Endothelial cell of umbilical vein (primary cell): ENCODE data around the gene SYT7. TPM values are rescaled to one million over a fixed set of nuclear protein-coding genes. Genes with fewer than 3 reads are reported as not detected.

ENCODE experiments used
- BruUV-seq: library from RNA; stranded (reverse); fragments of 400-500 nt; replicated peaks from 2 replicates; lab custom pipeline; 2021; lab: Mats Ljungman, UMichigan
- CTCF ChIA-PET: fragments of 300-600, 350-600 bp; sonication (Branson Sonifier 250); formaldehyde crosslinking; loops from one replicate; lab custom pipeline; 2021; ENCODE audit warnings: antibody characterized with exemption, inconsistent platforms; lab: Charles Lee
- POLR2A ChIA-PET: fragments of 300-600, 350-600 bp; sonication (Branson Sonifier 250); formaldehyde crosslinking; loops from one replicate; lab custom pipeline; 2021; ENCODE audit warnings: antibody characterized with exemption, inconsistent platforms; lab: Charles Lee
- DNase-seq: peaks from one replicate; pipeline ENCODE4 v3.0.0-alpha.2; 2011; ENCODE audit warnings: low read depth, low spot score
- FAIRE-seq: peaks from 2 replicates; lab custom pipeline; 2011; peaks lifted over from hg19 to GRCh38; lab: Jason Lieb, UNC
- H2AFZ ChIP-seq: 2 replicates; pipeline ENCODE4 v1.6.0; 2012; ENCODE audit warnings: low read depth, low read length, control low read depth, inconsistent platforms
- H3K27ac ChIP-seq: 2 replicates; pipeline ENCODE4 v1.5.1; 2011; ENCODE audit warnings: low read depth, mild to moderate bottlenecking, control low read depth, low read length, moderate library complexity; ENCODE audit not compliant: insufficient read depth
- H3K27me3 ChIP-seq, 2 experiments: 2 replicates each; pipeline versions ENCODE4 v1.6.0 to v1.6.1; 2011; ENCODE audit warnings: low read length in 2 of 2, mixed read lengths in 1 of 2; ENCODE audit not compliant: control insufficient read depth in 2 of 2, insufficient read depth in 2 of 2
- H3K36me3 ChIP-seq, 2 experiments: 2 replicates in 1 of 2; 3 replicates in 1 of 2; pipeline ENCODE4 v1.5.1; 2011; ENCODE audit warnings: low read length in 2 of 2, mild to moderate bottlenecking in 1 of 2, moderate library complexity in 1 of 2; ENCODE audit not compliant: control insufficient read depth in 2 of 2, insufficient read depth in 2 of 2; ENCODE audit errors: extremely low read depth in 1 of 2
- H3K4me1 ChIP-seq: 3 replicates; pipeline ENCODE4 v1.5.1; 2011; ENCODE audit warnings: mild to moderate bottlenecking, low read length; ENCODE audit not compliant: control insufficient read depth, insufficient read depth; ENCODE audit errors: extremely low read depth
- H3K4me2 ChIP-seq: 2 replicates; pipeline ENCODE4 v1.6.1; 2011; ENCODE audit warnings: low read length, control low read depth, mixed read lengths; ENCODE audit not compliant: insufficient read depth
- H3K4me3 ChIP-seq, 3 experiments: fragments of 200-600 bp in 1 of 3; sonication (generic), shearing (Covaris generic) in 1 of 3; replicated peaks in 1 of 3; 2 replicates each; pipeline ENCODE4 v1.5.1; 2011 to 2016; ENCODE audit warnings: control low read depth in 3 of 3, low read length in 3 of 3, mild to moderate bottlenecking in 2 of 3, inconsistent platforms in 1 of 3, low read depth in 1 of 3, moderate library complexity in 1 of 3; ENCODE audit not compliant: insufficient read depth in 1 of 3
- H3K79me2 ChIP-seq: 2 replicates; pipeline ENCODE4 v1.6.0; 2012; ENCODE audit warnings: low read length, inconsistent platforms; ENCODE audit not compliant: control insufficient read depth, insufficient read depth
- H3K9ac ChIP-seq: replicated peaks from 2 replicates; pipeline ENCODE3; 2011; ENCODE audit warnings: low read length, control low read depth; ENCODE audit not compliant: insufficient read depth; ENCODE audit errors: extremely low read depth
- H3K9me1 ChIP-seq: replicated peaks from 3 replicates; pipeline ENCODE4 v1.6.0; 2011; ENCODE audit warnings: mild to moderate bottlenecking, low read length; ENCODE audit not compliant: control insufficient read depth, insufficient read depth; ENCODE audit errors: extremely low read depth
- H3K9me3 ChIP-seq: replicated peaks from 2 replicates; pipeline ENCODE4 v1.5.1; 2012; ENCODE audit warnings: low read length, inconsistent platforms; ENCODE audit not compliant: control insufficient read depth, insufficient read depth
- H4K20me1 ChIP-seq: replicated peaks from 2 replicates; pipeline ENCODE3; 2011; ENCODE audit warnings: mild to moderate bottlenecking, low read length; ENCODE audit not compliant: control insufficient read depth, insufficient read depth; ENCODE audit errors: extremely low read depth
- EZH2 ChIP-seq: IDR thresholded peaks from 2 replicates; pipeline ENCODE4 v1.6.1; 2012; ENCODE audit warnings: borderline replicate concordance, low read depth, mild to moderate bottlenecking, moderate library complexity, low read length, inconsistent platforms; ENCODE audit not compliant: severe bottlenecking
- FOS ChIP-seq: IDR thresholded peaks from 2 replicates; pipeline ENCODE4 v1.6.1; 2011; ENCODE audit warnings: mild to moderate bottlenecking, low read length, moderate library complexity, borderline replicate concordance; ENCODE audit not compliant: insufficient read depth
- GATA2 ChIP-seq: IDR thresholded peaks from 2 replicates; pipeline ENCODE4 v1.7.0; 2011; ENCODE audit warnings: low read depth, mild to moderate bottlenecking, moderate library complexity, mixed read lengths, low read length; ENCODE audit not compliant: insufficient read length, insufficient read depth
- JUN ChIP-seq: IDR thresholded peaks from 2 replicates; pipeline ENCODE4 v1.6.1; 2011; ENCODE audit warnings: borderline replicate concordance, low read depth; ENCODE audit not compliant: insufficient read length, insufficient read depth
- MYC ChIP-seq: IDR thresholded peaks from one replicate; pipeline ENCODE4 v1.6.1; 2011; ENCODE audit warnings: mild to moderate bottlenecking, low read depth, low read length
- POLR2A ChIP-seq: IDR thresholded peaks from 2 replicates; pipeline ENCODE4 v1.6.1; 2012; ENCODE audit warnings: low read depth, mild to moderate bottlenecking, control low read depth, low read length
- POLR2AphosphoS5 ChIP-seq: IDR thresholded peaks from 2 replicates; pipeline ENCODE4 v1.6.1; 2012; ENCODE audit warnings: low read depth, mild to moderate bottlenecking, control low read depth, low read length, moderate library complexity; ENCODE audit not compliant: insufficient read depth
- dilution Hi-C: fragments of 300-500 bp; cut with MboI; formaldehyde crosslinking; loops from one replicate; pipeline ENCODE4 v1.15.0; 2019; ENCODE audit warnings: low sequenced_read_pairs; ENCODE audit not compliant: extremely low pct_ligation_motif_present
- intact Hi-C: fragments of 100-400 bp; cut with micrococcal nuclease; formaldehyde crosslinking; loops from one replicate; pipeline ENCODE4 v1.10.0; 2022
- polyA plus RNA-seq, 4 experiments: library from polyadenylated mRNA; depleted of rRNA in 3 of 4; stranded (reverse) in 3 of 4; unstranded in 1 of 4; fragments of >200 nt; gene quantifications; 2 replicates each; pipeline versions ENCODE4 v1.2.1 to v1.2.3, GENCODE V29; 2011 to 2012; ENCODE audit warnings: missing spikeins in 1 of 4
- total RNA-seq: library from RNA; stranded (reverse); gene quantifications from 2 replicates; pipeline ENCODE4 v1.2.3, GENCODE V29; 2021
- TF ChIP-seq, protein P1 (sequence below): IDR thresholded peaks from 2 replicates; pipeline ENCODE4 v1.6.1; 2011; ENCODE audit not compliant: insufficient read depth, insufficient read length
- TF ChIP-seq, protein P2 (sequence below), 2 donors: IDR thresholded peaks; 1 replicate in 1 of 2; 2 replicates in 1 of 2; pipeline ENCODE4 v1.5.1; 2011; ENCODE audit warnings: low read length in 2 of 2, mild to moderate bottlenecking in 2 of 2, moderate library complexity in 2 of 2, control low read depth in 1 of 2, inconsistent platforms in 1 of 2, low read depth in 1 of 2; ENCODE audit not compliant: insufficient read depth in 1 of 2; ENCODE audit errors: extremely low read depth in 1 of 2

Gene SYT7
- total and polyA plus RNA-seq, 2 donors (not counting 3 experiments of a cell fraction or from before 2014, with no cell fraction given), result 0.08 to 0.55 TPM

DNA sequence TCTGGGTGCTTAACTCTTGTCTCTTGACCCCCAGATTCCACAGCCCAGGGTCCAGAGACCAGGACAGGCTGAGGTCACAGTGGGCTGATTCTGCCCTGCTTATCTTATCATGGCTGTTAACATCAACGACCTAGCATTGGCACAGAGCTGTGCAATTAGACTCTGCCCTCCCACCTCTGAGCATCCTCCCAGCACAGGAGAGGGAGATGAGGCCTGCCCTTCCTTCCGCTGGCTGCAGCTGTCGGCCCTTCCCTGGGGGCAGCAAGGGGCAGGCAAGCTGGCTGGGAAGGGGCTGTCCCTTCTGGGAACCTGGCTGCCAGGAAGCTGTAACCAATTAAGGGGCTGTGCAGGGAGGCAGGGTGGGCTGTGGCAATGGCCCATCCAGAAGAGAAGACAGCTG, 49.8 kb downstream of the SYT7 start:
- POLR2A ChIA-PET, result no interaction called here
- H3K4me1 ChIP-seq, result no peaks in the 10 kb centered on the region
- H3K9me3 ChIP-seq, result no peaks in the 10 kb centered on the region
- CTCF ChIA-PET, result interaction anchor here (0.6 to 4.0 kb wide), 18 partner anchors 9 to 108 kb away, joined by 3 to 27 read pairs (median 5); partner anchors contain the start of gene LRRC10B
- H3K27ac ChIP-seq, result no peak overlapping the region
- dilution Hi-C loops (no loop called here), intact Hi-C loops (no loop called here)
- H3K9ac ChIP-seq, result no peak overlapping the region
- no peak overlapping the region for H2AFZ ChIP-seq
- DNase-seq (no peak), FAIRE-seq (no peak)
- H4K20me1 ChIP-seq, result no peaks in the 10 kb centered on the region
- no peaks in the 10 kb centered on the region for H3K27me3 ChIP-seq
- no peak overlapping the region for H3K4me3 ChIP-seq
- H3K9me1 ChIP-seq, result no peaks in the 10 kb centered on the region
- no peak overlapping the region for H3K4me2 ChIP-seq
- BruUV-seq, result no TSS peak
- no peaks in the 10 kb centered on the region for H3K79me2 ChIP-seq
- H3K36me3 ChIP-seq, result no peaks in the 10 kb centered on the region
- TF ChIP-seq POLR2A (no peak), EZH2 (no peak), MYC (no peak), FOS (no peak), POLR2AphosphoS5 (no peak)
- TF ChIP-seq, protein P1, sequence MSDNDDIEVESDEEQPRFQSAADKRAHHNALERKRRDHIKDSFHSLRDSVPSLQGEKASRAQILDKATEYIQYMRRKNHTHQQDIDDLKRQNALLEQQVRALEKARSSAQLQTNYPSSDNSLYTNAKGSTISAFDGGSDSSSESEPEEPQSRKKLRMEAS, result no peak

GRCh38 chr11:61529537-61530225, 51.2 kb downstream of the SYT7 start:
- Histone ChIP-seq H3K4me1 (no peaks in the 10 kb centered on the region), H3K27ac (no peak overlapping the region), H3K9me1 (no peaks in the 10 kb centered on the region), H4K20me1 (no peaks in the 10 kb centered on the region), H3K4me3 (no peak overlapping the region), H3K9ac (no peak overlapping the region), H3K4me2 (no peak overlapping the region), H3K36me3 (no peaks in the 10 kb centered on the region), H3K9me3 (no peaks in the 10 kb centered on the region), H3K79me2 (no peaks in the 10 kb centered on the region), H2AFZ (no peak overlapping the region), H3K27me3 (no peaks in the 10 kb centered on the region)
- intact Hi-C loops (no loop called here), dilution Hi-C loops (no loop called here)
- FAIRE-seq (no peak), DNase-seq (no peak)
- ChIA-PET CTCF (interaction anchor here (1.1 to 4.0 kb wide), 4 partner anchors 9 to 109 kb away, joined by 3 to 27 read pairs (median 12); a partner anchor contains a TSS), POLR2A (no interaction called here)
- BruUV-seq, result no TSS peak
- TF ChIP-seq, protein P1, result no peak
- TF ChIP-seq, protein P2, sequence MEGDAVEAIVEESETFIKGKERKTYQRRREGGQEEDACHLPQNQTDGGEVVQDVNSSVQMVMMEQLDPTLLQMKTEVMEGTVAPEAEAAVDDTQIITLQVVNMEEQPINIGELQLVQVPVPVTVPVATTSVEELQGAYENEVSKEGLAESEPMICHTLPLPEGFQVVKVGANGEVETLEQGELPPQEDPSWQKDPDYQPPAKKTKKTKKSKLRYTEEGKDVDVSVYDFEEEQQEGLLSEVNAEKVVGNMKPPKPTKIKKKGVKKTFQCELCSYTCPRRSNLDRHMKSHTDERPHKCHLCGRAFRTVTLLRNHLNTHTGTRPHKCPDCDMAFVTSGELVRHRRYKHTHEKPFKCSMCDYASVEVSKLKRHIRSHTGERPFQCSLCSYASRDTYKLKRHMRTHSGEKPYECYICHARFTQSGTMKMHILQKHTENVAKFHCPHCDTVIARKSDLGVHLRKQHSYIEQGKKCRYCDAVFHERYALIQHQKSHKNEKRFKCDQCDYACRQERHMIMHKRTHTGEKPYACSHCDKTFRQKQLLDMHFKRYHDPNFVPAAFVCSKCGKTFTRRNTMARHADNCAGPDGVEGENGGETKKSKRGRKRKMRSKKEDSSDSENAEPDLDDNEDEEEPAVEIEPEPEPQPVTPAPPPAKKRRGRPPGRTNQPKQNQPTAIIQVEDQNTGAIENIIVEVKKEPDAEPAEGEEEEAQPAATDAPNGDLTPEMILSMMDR (IDR thresholded peaks at IDR 0.05; ENCODE audit: extremely low read depth in 1 of 2, insufficient read depth in 1 of 2, low read depth in 1 of 2, low read length in 2 of 2), result no peak
- TF ChIP-seq EZH2, result no peak
- no peak for TF ChIP-seq JUN
- TF ChIP-seq POLR2AphosphoS5, result no peak
- TF ChIP-seq POLR2A, result no peak
- TF ChIP-seq FOS, result no peak
- no peak for TF ChIP-seq GATA2
